PFSK-1 (cell line): Measurements from ENCODE around the gene KIF14.

Experiments used
- FOXP2 ChIP-seq: optimal IDR thresholded peaks from 2 replicates; pipeline ENCODE3; 2011; ENCODE audit warnings: borderline replicate concordance, control low read depth, inconsistent platforms; ENCODE audit not compliant: insufficient read depth; ENCODE audit errors: extremely low read length, extremely low read depth
- POLR2AphosphoS5 ChIP-seq: IDR thresholded peaks from 2 replicates; pipeline ENCODE4 v1.6.1; 2012; ENCODE audit warnings: low read depth, mild to moderate bottlenecking, control low read depth, low read length, moderate library complexity
- REST ChIP-seq, 2 experiments: IDR thresholded peaks; 2 replicates each; pipeline versions ENCODE4 v1.6.1 to v1.8.0; 2011 to 2012; ENCODE audit warnings: low read depth in 2 of 2, low read length in 2 of 2, control low read depth in 1 of 2, inconsistent platforms in 1 of 2, mild to moderate bottlenecking in 1 of 2, moderate library complexity in 1 of 2; ENCODE audit not compliant: insufficient read depth in 1 of 2
- SIN3A ChIP-seq: IDR thresholded peaks from 2 replicates; pipeline ENCODE4 v1.6.1; 2012; ENCODE audit warnings: mild to moderate bottlenecking, low read length, moderate library complexity, borderline replicate concordance; ENCODE audit not compliant: insufficient read depth
- TAF1 ChIP-seq: IDR thresholded peaks from 2 replicates; pipeline ENCODE4 v1.6.1; 2012; ENCODE audit warnings: low read length, control low read depth, borderline replicate concordance; ENCODE audit not compliant: insufficient read depth

KIF14 gene

DNA sequence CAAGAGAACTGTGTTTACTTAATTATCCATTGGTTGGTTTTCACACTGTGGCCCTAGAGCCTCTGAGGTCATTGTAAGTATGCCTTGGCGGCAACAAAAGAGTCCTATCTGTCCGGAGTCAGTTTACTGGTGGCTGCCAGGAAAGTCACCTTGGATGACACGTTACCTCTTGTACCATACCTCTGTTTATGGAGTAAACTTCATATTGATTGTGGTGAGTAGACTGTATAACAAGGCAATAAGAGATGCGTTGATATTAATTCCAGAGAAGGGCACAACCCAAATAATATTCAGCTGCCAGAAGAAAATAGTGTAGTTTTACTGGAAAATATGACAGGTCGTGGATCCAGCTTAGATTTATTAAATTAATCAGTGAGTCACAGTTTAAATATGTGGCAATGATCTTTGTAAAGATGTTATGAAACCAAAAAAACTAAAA is 20.4 kb upstream of the KIF14 start:
- TF ChIP-seq POLR2AphosphoS5 = no peak

DNA sequence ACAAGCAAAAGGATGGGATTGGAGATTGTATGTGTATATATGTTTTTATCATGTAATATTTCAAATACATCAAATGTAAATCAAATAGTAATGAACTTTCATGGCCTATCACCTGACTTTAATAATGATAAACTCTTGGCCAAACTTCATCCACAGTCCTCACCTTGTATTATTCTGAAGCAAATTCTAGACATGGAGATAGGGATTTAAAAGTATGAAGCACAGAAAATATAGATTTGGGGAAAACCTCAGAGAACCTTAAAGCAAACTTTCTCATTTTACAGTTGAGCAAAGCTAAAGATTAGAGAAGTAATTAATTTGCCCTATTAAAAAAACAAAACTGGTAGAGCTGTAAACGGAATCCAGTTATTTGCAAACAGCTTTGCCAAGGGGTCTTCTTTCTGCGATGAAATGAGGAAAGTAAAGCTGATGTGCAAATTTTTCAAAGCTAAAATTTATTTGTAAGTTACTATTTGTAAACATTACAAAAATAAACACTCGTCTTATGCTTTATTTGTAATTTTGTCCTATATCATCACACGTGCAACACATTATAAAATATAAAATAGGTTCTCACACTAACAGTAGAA is 19.9 kb upstream of the KIF14 start:
- TF ChIP-seq TAF1 (no peak), SIN3A (no peak), POLR2AphosphoS5 (no peak), FOXP2 (no peak), REST (IDR thresholded peaks at IDR 0.05; ENCODE audit: insufficient read depth in 1 of 2, low read depth in 2 of 2, low read length in 2 of 2) (no peak)

GRCh38 chr1:200638073-200638472 is 17.5 kb upstream of the KIF14 start:
- TF ChIP-seq POLR2AphosphoS5 (no peak), SIN3A (no peak), REST (IDR thresholded peaks at IDR 0.05; ENCODE audit: insufficient read depth in 1 of 2, low read depth in 2 of 2, low read length in 2 of 2) (no peak), FOXP2 (no peak), TAF1 (no peak)

DNA sequence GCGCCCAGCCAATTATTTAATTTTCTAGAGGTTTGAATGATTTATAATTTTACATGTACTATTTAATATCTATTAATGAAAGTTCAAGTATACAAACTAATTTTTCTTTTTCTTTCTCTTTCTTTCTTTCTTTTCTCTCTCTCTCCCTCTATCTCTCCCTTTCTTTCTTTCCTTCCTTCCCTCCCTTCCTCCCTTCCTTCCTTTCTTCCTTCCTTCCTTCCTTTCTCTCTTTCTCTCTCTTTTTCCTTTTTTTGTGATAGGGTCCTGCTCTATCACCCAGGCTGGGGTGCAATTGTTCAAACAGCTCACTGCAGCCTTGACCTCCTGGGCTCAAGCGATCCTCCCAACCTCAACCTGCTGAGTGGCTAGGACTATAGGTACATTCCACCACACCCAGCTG is 16.1 kb upstream of the KIF14 start:
- no peak for TF ChIP-seq POLR2AphosphoS5

- TF ChIP-seq TAF1 (no peak), SIN3A (no peak), FOXP2 (no peak), POLR2AphosphoS5 (no peak), REST (IDR thresholded peaks at IDR 0.05; ENCODE audit: insufficient read depth in 1 of 2, low read depth in 2 of 2, low read length in 2 of 2) (no peak)
These were observed 13.9 kb upstream of the KIF14 start for GRCh38 chr1:200634261-200635122.

DNA sequence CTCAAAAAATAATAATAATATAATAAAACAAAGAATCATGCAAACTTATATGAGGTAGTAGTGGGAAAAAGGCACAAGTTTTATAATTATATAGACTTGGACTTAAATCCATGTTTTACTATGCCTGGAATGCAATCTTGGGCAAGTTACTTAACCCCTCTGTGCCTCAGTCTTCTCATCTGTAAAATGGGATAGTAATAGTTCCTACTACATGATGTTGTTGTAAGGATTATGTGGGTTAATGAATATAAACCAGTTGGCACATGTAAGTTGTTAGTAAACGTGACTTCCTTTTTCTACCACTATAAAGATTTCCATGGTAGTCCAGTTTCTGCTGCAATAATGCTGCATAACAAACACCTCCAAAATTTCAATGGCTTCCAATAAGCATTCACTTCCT is 10.8 kb upstream of the KIF14 start:
- TF ChIP-seq FOXP2 (no peak), TAF1 (no peak), REST (IDR thresholded peaks at IDR 0.05; ENCODE audit: insufficient read depth in 1 of 2, low read depth in 2 of 2, low read length in 2 of 2) (no peak)
